CD4-positive, alpha-beta T cell treated with Interleukin-17A for 4 hours (primary cell): ENCODE data around the gene GPR89B.
"Not testable (repeated sequence)": the region's sequence is repeated elsewhere in the genome, so short reads cannot be mapped to it uniquely, and the experiment has no call there.

ENCODE experiments used
- DNase-seq: peaks from one replicate; pipeline ENCODE4 v3.0.0-alpha.2; 2020; ENCODE audit warnings: mixed read lengths

Gene GPR89B

GRCh38 chr1:148037850-148038461, 109.7 kb downstream of the GPR89B start:
- not testable (repeated sequence) for DNase-seq

- peak; percentile 38 for DNase-seq
Measured at GRCh38 chr1:148038462-148039333, 110.5 kb downstream of the GPR89B start.
